BLaER1 treated with 17β-estradiol and CSF1 and Interleukin-3, amounts not matched to agents 10 nM and 100 nM (cell line): ENCODE results near the gene MB21D2.
A peak's percentile ranks its signal among the peaks of the same experiment; 100 is the strongest.

Experiments used
- H3K27ac ChIP-seq, 11 experiments: shearing (Covaris generic); formaldehyde crosslinking; 2 replicates each; pipeline ENCODE4 v1.8.1; 2022
- H3K27me3 ChIP-seq, 11 experiments: shearing (Covaris generic); formaldehyde crosslinking; 2 replicates each; pipeline ENCODE4 v1.8.1; 2022
- H3K36me3 ChIP-seq, 11 experiments: shearing (Covaris generic); formaldehyde crosslinking; 2 replicates each; pipeline ENCODE4 v1.8.1; 2022
- H3K4me1 ChIP-seq, 10 experiments: shearing (Covaris generic); formaldehyde crosslinking; 2 replicates each; pipeline ENCODE4 v1.8.1; 2022
- H3K4me2 ChIP-seq, 11 experiments: shearing (Covaris generic); formaldehyde crosslinking; 2 replicates each; pipeline ENCODE4 v1.8.1; 2022
- H3K4me3 ChIP-seq, 10 experiments: shearing (Covaris generic); formaldehyde crosslinking; 2 replicates each; pipeline ENCODE4 v1.8.1; 2022
- H3K9ac ChIP-seq, 11 experiments: shearing (Covaris generic); formaldehyde crosslinking; 2 replicates each; pipeline ENCODE4 v1.8.1; 2022
- H3K9me3 ChIP-seq, 11 experiments: shearing (Covaris generic); formaldehyde crosslinking; replicated peaks in 1 of 11; 2 replicates each; pipeline ENCODE4 v1.8.1; 2022
- H4K20me1 ChIP-seq, 11 experiments: shearing (Covaris generic); formaldehyde crosslinking; 2 replicates each; pipeline ENCODE4 v1.8.1; 2022
- Cebpa-rat ChIP-seq, 11 experiments: shearing (Covaris generic); IDR thresholded peaks; 2 replicates each; pipeline ENCODE4 v1.8.1; 2022

The MB21D2 gene

DNA sequence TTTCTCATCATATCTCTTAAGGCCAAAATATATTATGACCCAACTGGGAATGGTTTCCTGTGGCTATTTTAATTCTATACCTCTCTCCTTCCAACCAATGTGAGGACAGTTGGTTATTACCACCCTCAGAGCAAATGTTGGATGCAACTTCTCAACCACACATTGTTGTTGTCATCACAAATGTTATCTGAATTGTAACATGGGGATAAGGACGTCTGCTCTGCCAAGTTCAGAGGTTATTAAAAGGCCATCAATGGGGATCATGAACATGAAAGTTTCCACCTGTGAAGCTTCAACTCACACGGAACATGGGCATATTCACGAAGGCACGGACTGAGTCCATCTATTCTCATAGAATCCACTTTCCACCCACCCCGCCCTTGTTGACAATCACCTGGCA lies 46.8 kb downstream of the MB21D2 start:
- Histone ChIP-seq H4K20me1 (no peaks in the 10 kb centered on the region), H3K9me3 (no peaks in the 10 kb centered on the region), H3K4me2 (no peak overlapping the region), H3K27me3 (no peaks in the 10 kb centered on the region), H3K9ac (no peak overlapping the region), H3K27ac (no peak overlapping the region), H3K4me3 (no peak overlapping the region), H3K4me1 (0 out of 20 replicates have a peak, but pooled peaks cover 0 to 8% (median 0%) of the 10 kb centered on the region in 10 experiments), H3K36me3 (no peaks in the 10 kb centered on the region)
- no peak for TF ChIP-seq Cebpa-rat (IDR thresholded peaks at IDR 0.05)

DNA sequence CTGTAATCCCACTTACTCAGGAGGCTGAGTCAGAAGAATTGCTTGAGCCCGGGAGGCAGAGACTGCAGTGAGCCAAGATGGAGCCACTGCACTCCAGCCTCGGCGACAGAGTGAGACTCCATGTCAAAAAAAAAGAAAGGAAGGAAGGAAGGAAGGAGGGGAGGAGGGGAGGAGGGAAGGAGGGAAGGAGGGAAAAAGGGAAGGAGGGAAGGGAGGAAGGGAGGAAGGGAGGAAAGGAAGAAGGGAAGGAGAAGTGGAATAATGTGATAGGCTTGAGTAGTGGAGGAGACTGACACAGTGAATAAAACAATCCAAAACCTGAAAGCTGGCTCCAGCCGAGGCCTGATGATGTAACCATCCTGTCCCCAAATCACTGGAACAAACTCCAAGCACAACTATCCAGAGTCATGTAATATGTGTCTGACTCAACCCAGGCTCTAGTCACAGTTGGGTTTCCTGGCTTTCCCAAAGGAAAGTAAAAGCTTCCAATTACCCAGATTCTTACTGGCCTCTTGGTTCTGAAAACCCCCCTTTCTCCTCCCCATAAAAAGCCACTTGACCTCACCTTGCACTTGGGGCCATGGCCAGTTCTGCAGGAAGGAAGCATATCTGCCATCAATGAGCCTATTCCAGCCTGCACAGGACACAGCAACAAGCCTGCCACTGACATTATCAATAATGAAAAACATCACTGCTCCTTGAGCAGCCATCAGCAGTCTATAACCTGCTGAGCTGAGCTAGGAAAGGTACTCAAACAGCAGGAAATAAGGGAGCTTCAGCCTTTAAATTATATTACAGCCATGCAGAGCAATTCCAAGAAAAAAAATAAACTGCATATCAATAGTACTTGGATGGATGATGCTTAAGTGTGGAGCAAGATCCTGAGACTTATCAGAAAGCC lies 48.3 kb downstream of the MB21D2 start:
- no peak overlapping the region for H3K27ac ChIP-seq
- H3K4me2 ChIP-seq: no peak overlapping the region
- H3K36me3 ChIP-seq: no peaks in the 10 kb centered on the region
- TF ChIP-seq Cebpa-rat (IDR thresholded peaks at IDR 0.05): no peak
- H3K4me3 ChIP-seq: no peak overlapping the region
- H3K4me1 ChIP-seq: peaks cover 0 to 10% (median 8%) of the 10 kb centered on the region in 10 experiments; a peak in 9 of 20 replicates
- no peak overlapping the region for H3K9ac ChIP-seq
- no peaks in the 10 kb centered on the region for H3K9me3 ChIP-seq
- H4K20me1 ChIP-seq: no peaks in the 10 kb centered on the region
- no peaks in the 10 kb centered on the region for H3K27me3 ChIP-seq

DNA sequence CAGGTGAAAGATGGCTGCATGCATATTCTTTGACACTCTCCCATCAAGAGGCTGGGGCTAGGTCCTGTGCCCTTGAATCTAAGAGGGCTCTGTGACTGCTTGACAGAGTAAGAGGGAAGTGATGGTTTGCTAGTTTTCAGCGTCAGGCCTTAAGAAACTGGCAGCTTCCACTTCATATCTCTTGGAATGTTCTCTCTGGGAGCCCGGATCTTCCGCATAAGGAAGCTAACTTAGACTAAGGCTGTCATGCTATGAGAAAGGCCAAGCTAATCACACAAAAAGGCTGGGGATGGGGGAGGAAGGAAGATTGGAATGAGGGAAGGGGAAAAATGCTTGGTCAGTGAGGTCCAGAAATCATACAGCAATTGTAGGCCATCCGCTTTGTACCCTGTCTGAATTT lies 50.0 kb downstream of the MB21D2 start:
- Histone ChIP-seq H3K4me1 (peaks cover 0 to 10% (median 8%) of the 10 kb centered on the region in 10 experiments; a peak in 9 of 20 replicates), H3K9me3 (peaks cover 0 to 3% (median 0%) of the 10 kb centered on the region in 11 experiments; a peak in 2 of 22 replicates), H3K27me3 (no peaks in the 10 kb centered on the region), H3K27ac (no peak overlapping the region), H3K36me3 (no peaks in the 10 kb centered on the region), H3K4me2 (no peak overlapping the region), H4K20me1 (no peaks in the 10 kb centered on the region), H3K9ac (no peak overlapping the region), H3K4me3 (no peak overlapping the region)
- TF ChIP-seq Cebpa-rat (IDR thresholded peaks at IDR 0.05): no peak

DNA sequence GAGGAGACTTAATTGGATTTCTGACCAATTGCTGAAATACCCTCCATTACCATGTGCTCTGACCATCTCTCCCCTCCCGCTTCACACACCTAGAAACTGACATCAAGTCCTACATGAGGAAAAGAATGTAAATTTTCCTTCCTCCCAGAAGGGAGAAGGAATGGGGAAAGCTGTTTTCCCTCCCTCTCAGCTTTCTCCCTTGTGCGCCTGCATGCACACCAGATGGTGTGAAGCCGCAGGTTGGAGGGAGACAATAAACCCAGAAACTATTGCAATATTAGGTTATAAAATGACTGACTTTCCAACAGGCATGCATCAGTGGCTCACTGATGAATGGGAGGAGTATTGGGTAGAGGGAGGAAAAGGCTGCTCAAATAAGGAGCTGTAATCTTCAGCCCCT lies 50.9 kb downstream of the MB21D2 start:
- Histone ChIP-seq H3K36me3 (no peaks in the 10 kb centered on the region), H3K4me1 (peaks cover 0 to 10% (median 8%) of the 10 kb centered on the region in 10 experiments; a peak in 9 of 20 replicates), H3K27me3 (no peaks in the 10 kb centered on the region), H3K4me3 (no peak overlapping the region), H3K4me2 (no peak overlapping the region), H3K9me3 (peaks cover 0 to 6% (median 0%) of the 10 kb centered on the region in 11 experiments; a peak in 2 of 22 replicates), H3K27ac (no peak overlapping the region), H4K20me1 (no peaks in the 10 kb centered on the region), H3K9ac (no peak overlapping the region)
- TF ChIP-seq Cebpa-rat (IDR thresholded peaks at IDR 0.05): no peak

DNA sequence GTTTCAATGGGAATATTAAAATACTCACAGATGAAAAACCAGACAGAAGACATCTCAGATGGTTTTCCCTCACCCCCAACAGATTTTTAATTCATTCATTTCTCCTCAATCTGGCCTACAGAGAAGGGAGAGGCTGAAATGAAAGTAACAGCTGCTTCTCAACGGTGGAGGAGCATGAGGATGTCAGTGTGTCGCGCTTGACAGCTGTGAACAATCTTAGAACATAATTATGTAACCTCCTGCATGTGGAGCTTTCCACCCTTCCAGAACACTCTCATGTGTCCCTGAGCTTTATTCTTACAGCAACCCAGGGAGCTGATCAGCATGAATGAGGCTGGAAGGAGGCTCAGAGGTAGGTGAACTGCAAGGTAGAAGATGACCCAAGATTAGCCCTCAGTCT lies 52.7 kb downstream of the MB21D2 start:
- Histone ChIP-seq H3K9ac (no peak overlapping the region), H3K4me1 (peaks cover 0 to 10% (median 7%) of the 10 kb centered on the region in 10 experiments; a peak in 9 of 20 replicates), H4K20me1 (no peaks in the 10 kb centered on the region), H3K36me3 (no peaks in the 10 kb centered on the region), H3K27me3 (no peaks in the 10 kb centered on the region), H3K9me3 (peaks cover 0 to 6% (median 0%) of the 10 kb centered on the region in 11 experiments; a peak in 2 of 22 replicates), H3K4me2 (peak overlapping the region in 8 of 11 experiments; percentile 9 to 44 (median 24); a peak in 12 of 22 replicates), H3K27ac (no peak overlapping the region), H3K4me3 (no peak overlapping the region)
- no peak for TF ChIP-seq Cebpa-rat (IDR thresholded peaks at IDR 0.05)

DNA sequence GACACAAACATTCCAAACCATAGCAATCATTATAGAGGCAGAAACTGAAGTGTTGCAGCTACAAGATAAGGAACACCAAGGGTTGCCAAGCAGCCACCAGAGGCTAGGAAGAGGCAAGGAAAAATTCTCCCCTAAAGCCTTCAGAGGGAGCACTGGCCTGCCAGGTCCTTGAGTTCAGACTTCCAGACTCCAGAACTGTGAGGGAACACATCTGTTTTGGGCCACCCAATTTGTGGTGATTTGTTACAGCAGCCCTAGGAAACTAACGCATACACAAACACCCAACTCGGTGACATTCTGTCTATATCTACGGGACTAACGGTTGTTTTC lies 54.6 kb downstream of the MB21D2 start:
- Histone ChIP-seq H3K4me2 (no peak overlapping the region), H4K20me1 (no peaks in the 10 kb centered on the region), H3K4me3 (no peak overlapping the region), H3K9ac (no peak overlapping the region), H3K9me3 (peaks cover 0 to 6% (median 0%) of the 10 kb centered on the region in 11 experiments; a peak in 2 of 22 replicates), H3K27ac (no peak overlapping the region), H3K36me3 (no peaks in the 10 kb centered on the region), H3K27me3 (no peaks in the 10 kb centered on the region), H3K4me1 (peaks cover 0 to 10% (median 7%) of the 10 kb centered on the region in 10 experiments; a peak in 9 of 20 replicates)
- TF ChIP-seq Cebpa-rat (IDR thresholded peaks at IDR 0.05): no peak

DNA sequence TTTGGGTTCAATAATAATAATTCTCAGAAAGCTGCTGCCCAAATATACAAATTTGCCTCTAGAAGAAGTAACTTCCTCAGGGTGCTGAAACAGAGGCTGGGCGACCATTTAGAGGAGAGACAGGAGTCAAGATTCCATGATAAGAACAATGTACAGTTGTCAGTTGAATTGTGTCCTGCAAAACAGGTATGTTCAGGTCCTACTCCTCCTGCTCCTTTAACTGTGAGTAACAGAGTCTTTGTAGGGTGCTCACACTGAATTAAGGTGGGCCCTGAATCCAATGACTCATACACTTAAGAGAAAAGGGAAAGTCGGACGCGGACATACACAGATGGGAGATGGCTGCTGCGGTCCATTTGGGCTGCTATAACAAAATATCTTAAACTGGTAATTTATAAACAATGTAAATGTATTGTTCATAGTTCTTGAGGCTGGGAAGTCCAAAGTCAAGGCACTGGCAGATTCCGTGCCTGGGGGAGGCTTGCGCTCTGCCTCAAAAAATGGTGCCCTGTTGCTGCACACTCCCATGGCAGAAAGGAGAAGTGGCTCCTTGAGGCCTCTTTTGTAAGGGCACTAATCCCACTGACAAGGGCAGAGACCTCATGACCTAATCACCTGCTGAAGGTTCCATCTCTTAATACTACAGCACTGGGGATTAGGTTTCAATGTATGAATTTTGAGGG lies 55.1 kb downstream of the MB21D2 start:
- H3K36me3 ChIP-seq: no peaks in the 10 kb centered on the region
- no peak overlapping the region for H3K27ac ChIP-seq
- TF ChIP-seq Cebpa-rat (IDR thresholded peaks at IDR 0.05): no peak
- H3K4me1 ChIP-seq: peaks cover 0 to 10% (median 7%) of the 10 kb centered on the region in 10 experiments; a peak in 9 of 20 replicates
- H4K20me1 ChIP-seq: no peaks in the 10 kb centered on the region
- H3K9ac ChIP-seq: no peak overlapping the region
- H3K4me3 ChIP-seq: no peak overlapping the region
- H3K27me3 ChIP-seq: no peaks in the 10 kb centered on the region
- no peak overlapping the region for H3K4me2 ChIP-seq
- H3K9me3 ChIP-seq: peaks cover 0 to 6% (median 0%) of the 10 kb centered on the region in 11 experiments; a peak in 2 of 22 replicates

DNA sequence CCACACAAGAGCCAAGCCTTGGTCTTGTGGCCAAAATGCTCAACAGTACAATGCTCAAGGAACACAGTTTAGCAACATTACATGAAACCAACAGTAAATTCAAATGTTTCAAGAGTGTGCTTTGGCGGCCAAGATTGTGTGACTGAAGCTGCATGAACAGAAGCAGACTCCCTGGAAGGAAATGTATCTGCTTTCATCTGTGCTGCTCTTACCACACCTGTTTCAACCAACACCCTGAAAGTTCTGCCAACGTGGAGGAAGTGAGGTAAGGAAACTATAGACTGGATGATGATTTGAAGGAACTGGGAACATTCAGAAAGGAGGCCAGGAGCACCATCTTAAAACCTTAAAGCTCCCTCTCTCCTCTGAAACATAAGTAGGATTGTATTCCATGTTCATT lies 55.7 kb downstream of the MB21D2 start:
- Histone ChIP-seq H3K36me3 (no peaks in the 10 kb centered on the region), H3K4me1 (peaks cover 0 to 10% (median 7%) of the 10 kb centered on the region in 10 experiments; a peak in 9 of 20 replicates)

DNA sequence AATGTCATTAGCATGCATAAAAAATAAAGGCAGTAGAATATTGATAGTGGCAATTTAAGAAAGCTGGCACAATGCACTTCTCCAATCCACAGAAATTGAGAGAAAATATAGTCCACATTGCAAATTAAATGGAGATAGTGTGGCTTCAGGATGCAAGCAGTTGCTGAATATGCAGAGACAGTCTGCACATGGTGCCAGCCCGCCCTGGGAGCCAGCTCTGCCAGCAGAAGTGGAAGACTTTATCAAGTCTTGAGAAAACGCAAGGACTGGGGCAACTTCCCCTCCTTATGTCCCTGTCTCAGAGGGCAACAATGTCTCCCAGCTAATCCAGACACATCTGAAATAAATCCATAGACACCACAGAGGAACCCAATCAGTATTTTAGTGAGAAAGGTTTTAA lies 57.2 kb downstream of the MB21D2 start:
- H3K4me2 ChIP-seq: no peak overlapping the region
- H3K27me3 ChIP-seq: no peaks in the 10 kb centered on the region
- H3K27ac ChIP-seq: no peak overlapping the region
- TF ChIP-seq Cebpa-rat (IDR thresholded peaks at IDR 0.05): no peak
- peaks cover 0 to 6% (median 0%) of the 10 kb centered on the region in 11 experiments; a peak in 3 of 22 replicates for H3K9me3 ChIP-seq
- no peak overlapping the region for H3K4me3 ChIP-seq
- no peak overlapping the region for H3K9ac ChIP-seq
- peaks cover 0 to 10% (median 7%) of the 10 kb centered on the region in 10 experiments; a peak in 9 of 20 replicates for H3K4me1 ChIP-seq
- H3K36me3 ChIP-seq: no peaks in the 10 kb centered on the region
- no peaks in the 10 kb centered on the region for H4K20me1 ChIP-seq

More for the DNA sequence above, 55.7 kb downstream of the MB21D2 start:
- Histone ChIP-seq H3K27ac (no peak overlapping the region), H3K9ac (no peak overlapping the region), H3K9me3 (peaks cover 0 to 6% (median 0%) of the 10 kb centered on the region in 11 experiments; a peak in 2 of 22 replicates), H4K20me1 (no peaks in the 10 kb centered on the region), H3K27me3 (no peaks in the 10 kb centered on the region), H3K4me3 (no peak overlapping the region), H3K4me2 (no peak overlapping the region)
- no peak for TF ChIP-seq Cebpa-rat (IDR thresholded peaks at IDR 0.05)
